DMS153 treated with DMSO at 0.1 percent for 48 hours (cell line): ENCODE data around the gene RNF186.
A peak's percentile ranks its signal among the peaks of the same experiment; 100 is the strongest.
"Not testable (repeated sequence)": the region's sequence is repeated elsewhere in the genome, so short reads cannot be mapped to it uniquely, and the experiment has no call there.

Source experiments
- DNase-seq: peaks from one replicate; lab custom pipeline; 2025; ENCODE audit not compliant: unreplicated experiment; lab: John Stamatoyannopoulos, UW

Gene RNF186, protein sequence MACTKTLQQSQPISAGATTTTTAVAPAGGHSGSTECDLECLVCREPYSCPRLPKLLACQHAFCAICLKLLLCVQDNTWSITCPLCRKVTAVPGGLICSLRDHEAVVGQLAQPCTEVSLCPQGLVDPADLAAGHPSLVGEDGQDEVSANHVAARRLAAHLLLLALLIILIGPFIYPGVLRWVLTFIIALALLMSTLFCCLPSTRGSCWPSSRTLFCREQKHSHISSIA

DNA sequence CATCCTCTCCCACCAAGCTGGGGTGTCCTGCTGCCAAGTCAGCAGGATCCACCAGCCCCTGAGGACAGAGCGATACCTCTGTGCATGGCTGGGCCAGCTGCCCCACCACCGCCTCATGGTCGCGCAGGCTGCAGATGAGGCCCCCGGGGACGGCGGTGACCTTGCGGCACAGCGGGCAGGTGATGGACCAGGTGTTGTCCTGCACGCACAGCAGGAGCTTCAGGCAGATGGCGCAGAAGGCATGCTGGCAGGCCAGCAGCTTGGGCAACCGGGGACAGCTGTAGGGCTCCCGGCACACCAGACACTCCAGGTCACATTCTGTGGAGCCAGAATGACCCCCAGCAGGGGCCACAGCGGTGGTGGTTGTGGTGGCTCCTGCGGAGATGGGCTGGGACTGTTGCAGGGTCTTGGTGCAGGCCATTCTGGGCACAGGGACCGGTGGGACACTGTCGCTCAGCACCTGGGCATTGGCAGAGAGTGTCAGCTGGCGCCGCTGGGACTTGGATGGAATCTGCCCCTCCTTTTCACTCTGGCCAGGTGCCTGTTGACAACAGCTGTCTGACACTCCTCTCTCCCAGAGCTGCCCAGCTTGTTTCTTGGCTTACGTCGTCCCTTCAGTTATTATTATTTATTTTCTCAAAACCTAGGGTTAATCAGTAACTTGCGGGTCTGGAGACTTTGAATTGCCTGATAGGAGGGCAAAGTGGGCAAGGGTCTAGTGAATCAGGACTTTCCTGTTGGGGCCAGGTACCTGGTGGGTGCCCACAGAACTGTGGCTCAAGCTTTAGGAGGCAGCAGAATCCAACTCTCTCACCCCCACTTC is at the start of gene RNF186:
Gene RNF186 (minus strand): TSS at position 603 of the 823 bp plus-strand sequence. CDS start 182 bp downstream, at position 421.
- peak; percentile 51 for DNase-seq

DNA sequence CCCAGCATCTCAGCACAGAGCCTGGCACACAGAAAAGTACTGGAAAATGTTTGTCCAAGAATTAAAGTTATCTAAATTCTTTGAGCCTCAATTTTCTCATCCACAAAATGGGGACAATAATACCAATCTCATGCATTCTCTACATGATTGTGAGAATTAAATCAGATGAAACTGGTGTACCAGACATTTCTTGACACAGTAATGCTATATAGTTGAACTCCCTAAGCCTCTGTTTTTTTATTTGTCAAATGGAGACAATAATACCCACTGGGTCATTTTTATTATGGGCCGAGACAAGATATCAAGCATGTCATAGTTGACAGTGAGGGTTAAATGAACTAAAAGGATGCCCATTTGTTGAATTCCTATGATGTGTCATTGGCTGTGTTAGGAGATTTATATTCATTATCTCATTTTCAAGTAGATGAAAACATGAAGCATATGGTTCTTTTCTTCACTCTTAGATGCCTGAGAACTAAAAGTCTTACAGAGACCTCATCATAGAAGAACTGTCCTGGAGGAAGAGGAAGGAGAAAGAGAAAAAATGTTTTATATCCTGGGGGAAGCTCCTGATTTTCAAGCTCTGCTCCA is 49.6 kb upstream of the RNF186 start:
- no peak for DNase-seq

DNA sequence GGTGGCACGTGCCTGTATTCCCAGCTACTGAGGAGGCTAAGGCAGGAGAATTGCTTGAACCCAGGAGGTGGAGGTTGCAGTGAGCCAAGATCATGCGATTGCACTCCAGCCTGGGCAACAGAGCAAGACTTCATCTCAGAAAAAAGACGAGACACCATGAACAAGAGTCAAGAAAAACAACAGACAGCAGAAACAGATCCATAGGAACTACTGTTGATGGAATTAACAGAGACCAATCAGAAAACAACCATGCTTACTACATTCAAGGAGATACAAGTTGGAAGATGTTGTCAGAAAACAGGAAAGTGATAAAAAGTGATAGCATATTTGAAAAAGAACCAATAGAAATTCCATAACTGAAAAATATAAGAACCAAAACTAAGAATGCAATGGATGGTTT is 47.9 kb upstream of the RNF186 start:
- DNase-seq, result no peak

DNA sequence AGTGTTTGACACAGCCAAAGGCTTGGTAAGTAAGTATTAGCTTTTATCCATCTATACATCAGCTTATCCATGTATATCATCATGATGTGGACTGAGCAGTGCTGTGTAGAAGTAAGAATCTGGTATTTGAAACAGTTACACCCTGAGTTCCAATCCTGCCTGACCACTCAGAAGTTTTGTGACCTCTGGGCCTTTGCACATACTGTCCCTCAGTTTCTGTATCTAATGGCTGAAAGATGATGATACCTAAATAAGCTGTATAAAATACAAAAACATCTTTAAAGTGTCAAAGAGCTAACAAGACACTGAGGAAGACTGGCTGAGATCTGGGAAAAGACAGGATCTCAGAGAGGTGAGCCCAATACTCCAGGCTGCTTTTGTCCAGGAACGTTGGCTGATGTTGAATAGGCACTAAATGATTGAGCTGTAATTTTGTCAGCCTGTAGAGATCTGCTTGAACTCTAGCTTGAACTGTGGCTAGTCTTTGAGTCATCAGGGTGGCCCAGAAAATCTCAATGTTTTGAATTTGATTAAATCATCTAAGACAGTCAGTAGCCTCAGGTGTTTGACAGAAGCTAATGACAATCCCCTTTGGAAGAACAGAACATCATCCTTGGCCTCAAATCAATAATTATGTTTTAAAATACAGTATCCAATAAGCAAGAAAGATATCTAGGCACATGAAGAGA is 46.9 kb upstream of the RNF186 start:
- DNase-seq, result no peak

DNA sequence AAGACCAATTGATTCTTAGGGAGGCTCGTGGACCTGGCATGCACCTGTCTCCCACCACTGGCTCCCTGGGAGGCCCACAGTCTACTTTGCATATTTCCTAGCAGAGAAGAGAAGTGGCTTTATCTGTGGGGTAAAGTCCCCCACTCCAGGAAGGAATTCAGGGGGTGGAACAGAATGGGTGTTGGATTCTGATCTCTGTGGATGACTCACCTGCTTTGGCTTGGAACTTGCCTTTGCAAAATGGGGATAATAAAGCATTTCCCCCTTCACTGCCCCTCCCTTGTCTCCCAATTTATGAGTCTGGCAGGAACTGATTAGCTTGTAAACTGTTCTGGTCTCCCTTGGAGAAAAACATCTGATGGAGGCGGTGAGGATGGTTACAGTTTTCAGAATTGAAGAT is 46.0 kb upstream of the RNF186 start:
- no peak for DNase-seq

DNA sequence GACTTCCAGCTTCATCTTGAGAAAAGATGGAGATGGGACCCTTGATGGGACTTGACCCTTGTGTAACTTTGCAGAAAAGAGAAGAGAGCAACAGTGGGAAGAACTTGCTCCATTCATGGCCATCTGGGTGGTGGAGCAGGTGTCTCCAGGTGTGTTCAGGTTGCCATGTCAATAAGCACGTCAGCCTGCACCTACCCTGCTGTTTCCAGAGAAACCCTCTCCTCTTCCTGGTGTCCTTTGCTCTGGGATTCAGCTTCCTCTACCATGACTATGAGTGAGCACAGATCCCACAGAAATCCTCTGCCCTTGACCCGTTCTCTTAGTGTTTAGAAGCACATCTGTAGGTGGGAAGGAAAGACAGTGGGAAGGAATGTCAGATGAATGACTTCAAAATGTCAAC is 45.3 kb upstream of the RNF186 start:
- DNase-seq, result no peak

DNA sequence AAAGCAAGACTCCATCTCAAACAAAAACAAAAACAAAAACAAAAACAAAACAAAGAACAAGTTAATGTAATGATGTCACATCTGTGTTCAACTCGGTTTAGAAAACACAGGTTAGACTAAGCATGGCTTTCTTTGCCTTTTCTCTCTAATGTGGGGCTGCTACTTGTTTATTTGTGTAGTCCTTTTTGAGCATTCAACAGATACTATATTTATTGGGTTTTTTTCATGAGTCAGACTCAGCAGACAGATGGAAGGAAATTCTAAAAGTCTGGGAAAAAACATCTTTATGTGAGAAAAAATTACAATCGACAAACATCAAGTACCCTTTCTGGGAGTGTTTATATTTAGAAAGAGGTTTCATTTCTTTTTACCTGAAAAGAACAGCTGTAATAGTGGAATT is 44.8 kb upstream of the RNF186 start:
- DNase-seq, result no peak

DNA sequence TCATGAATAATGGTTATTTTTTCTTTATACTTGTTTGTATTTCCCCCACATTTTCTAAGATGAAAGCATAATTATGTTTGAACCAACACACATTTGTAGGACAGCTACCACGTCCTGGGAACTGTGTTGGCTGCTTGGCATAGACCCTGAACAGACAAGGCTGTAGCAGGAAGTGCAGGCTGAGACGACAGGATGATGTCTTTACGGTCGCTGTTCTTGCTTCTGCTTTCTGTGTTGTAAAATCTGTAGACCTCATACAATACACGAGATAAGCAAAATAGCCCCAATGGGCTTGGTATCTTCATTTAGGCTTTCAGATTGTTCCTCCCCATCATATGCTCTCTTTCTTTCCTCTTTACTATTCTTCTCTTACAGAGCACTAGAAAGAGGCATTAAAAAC is 43.8 kb upstream of the RNF186 start:
- no peak for DNase-seq

DNA sequence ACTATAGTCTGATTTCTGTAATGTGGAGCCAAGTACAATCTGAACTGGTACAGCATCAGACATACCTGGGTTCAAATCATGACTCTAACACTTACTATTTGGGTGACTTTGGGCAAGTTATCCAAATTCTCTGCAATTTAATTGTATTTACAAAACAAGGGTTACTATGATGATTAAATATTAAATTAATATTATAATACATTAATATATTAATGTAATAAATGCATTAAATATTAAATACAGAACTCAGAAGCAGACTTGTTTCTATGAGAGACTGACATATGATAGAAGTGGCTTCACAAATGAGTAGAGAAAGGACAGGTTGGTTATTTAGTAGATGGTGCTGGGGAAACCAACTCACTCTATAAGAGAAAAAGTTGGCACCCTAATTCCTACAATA is 39.8 kb upstream of the RNF186 start:
- DNase-seq, result no peak

DNA sequence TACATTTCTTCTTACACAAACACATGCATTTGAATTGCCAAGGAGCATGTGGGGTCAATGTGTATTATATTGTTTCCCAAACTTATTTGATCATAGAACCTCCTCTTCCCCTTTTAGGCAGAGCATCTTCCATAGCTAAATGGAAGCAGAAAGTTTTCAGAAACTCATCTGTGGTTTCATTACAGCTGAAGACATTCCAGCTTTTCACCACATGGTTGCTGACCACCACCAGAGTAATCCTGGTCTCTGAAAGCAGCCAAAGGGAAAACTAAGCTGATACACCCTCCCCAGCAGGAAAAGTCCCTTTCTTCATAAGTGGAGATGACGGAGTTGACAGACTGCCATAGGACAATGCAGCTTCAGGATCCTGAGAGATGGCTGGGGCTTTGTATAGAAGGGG is 37.0 kb upstream of the RNF186 start:
- no peak for DNase-seq

DNA sequence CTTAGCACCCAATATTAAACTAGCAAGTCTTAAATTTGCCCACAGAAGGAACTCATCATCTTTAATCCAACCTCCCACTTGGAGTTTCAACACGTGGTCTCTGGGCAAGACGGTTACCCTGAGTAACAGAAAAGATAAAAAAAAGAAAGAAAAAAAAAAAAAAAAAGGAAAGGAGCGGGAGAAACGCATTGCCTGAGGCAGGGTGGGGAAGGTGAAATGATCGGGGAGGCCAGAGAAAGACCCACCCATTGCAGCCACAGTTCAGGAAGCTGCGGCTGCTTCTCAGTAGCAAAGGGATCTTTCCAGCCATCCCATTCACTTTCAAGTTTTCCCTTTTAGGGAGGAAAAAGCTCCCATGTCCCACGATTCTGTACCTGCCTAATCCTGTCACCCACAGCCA is 35.1 kb upstream of the RNF186 start:
- no peak for DNase-seq

DNA sequence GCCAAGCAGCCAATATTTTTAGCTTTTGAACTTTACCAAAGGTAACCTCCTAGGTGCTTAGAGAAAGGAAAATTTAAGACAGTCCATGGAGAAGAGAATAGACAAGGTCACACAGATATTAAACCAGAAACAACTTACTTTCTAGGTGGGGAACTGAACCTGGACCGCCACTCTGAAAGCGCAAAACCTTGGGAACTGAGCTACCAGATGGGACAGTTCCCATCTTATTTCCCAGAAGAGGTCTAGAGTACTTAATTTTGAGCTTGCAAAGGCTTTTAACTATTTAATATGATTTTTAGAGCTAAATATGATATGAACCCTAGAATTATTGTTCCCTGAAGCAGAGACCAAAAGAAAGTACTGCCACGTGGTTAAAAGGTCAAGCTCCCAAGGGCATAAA is 34.2 kb upstream of the RNF186 start:
- DNase-seq, result not testable (repeated sequence)

DNA sequence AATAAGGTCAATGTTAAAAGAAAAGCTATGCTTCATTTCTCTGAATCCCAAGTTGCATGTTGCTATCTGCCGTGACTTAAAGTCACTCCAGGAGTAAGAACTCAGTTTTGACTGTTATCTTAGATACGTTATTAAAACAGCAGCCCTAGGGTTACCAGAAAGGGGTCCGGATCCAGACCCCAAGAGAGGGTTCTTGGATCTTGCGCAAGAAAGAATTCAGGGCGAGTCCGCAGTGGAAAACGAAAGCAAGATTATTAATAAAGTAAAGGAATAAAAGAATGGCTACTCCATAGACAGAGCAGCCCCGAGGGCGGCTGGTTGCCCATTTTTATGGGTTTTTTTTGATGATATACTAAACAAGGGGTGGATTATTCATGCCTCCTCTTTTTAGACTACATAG is 32.3 kb upstream of the RNF186 start:
- DNase-seq, result not testable (repeated sequence)

DNA sequence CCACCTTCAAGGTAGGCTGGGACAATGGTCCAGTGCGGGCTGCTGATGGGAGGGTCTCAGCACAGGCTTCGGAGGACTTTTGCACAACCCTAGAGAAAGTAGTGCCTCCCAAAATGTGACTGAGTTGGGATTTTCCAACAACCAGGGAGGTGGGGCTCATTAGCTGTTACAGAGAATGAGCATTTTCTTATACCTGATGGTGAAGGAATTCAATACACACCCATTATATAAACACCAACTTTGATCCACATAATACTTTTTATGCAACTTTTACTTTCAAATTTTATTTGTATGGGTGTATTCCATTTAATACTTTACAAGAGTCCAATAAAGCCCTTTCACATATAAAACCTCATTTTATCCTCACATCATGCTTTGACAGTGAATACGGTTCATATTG is 31.3 kb upstream of the RNF186 start:
- DNase-seq, result no peak

DNA sequence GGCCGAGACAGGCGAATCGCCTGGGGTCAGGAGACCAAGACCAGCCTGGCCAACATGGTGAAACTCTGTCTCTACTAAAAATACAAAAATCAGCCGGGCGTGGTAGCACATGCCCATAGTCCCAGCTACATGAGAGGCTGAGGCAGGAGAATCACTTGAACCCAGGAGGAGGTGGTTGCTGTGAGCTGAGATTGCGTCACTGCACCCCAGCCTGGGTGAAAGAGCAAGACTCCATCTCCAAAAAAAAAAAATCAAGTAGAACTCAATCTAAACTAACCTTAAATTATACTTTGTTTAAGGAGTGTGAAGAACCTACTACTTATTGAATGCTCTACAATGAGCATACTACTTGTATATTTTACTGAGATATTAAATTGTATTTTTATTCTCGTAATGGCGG is 30.5 kb upstream of the RNF186 start:
- no peak for DNase-seq

DNA sequence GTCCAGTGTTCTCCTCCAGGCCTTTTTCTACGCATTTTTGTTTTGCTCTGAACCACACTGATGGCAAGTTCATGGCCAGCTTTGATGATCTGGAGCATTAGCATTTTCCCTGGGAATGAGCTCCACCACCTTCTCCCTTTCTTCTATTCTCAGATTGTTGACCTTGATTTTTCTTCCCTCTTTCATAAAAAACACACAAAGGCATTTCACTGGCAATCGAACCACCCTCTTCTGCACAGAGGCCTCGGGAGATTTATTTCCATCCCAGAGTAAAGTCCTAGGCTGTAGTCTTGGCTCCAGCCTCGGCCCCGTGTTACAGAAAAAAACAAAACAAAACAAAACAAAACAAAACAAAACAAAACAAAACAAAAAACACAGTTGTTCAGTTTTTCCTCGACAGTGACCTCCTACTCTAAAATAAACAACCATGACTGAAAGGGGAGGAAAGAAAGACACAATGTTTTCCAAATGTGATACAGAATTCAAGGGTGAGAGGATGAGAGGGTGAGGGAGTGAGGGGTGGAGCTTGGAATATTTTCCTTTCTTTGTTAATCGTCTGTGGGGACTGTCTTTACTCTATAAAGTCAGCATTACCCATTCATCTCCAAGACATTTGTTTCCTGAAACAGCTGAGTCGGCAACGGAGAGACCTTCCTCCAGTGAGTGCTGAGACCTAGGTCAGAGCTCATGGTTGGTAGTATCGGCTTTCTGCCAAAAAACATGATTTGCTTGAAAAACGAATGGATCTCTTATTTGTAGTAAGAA is 29.8 kb upstream of the RNF186 start:
- no peak for DNase-seq

DNA sequence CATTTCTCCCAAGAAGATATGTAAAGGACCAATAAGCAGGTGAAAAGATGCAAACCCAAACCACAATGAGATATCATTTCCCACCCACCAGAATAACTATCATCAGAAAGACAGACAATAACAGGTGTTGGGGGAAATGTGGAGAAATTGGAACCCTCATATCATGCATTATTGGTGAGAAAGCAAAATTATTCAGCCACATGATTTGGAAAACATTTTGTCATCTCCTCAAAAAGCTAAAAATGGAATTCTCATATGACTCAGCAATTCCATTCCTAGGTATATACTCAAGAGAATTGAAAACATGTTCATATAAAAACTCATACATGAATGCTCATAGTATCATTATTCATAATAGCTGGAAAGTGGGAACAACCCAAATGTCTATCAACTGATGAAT is 25.1 kb upstream of the RNF186 start:
- no peak for DNase-seq

DNA sequence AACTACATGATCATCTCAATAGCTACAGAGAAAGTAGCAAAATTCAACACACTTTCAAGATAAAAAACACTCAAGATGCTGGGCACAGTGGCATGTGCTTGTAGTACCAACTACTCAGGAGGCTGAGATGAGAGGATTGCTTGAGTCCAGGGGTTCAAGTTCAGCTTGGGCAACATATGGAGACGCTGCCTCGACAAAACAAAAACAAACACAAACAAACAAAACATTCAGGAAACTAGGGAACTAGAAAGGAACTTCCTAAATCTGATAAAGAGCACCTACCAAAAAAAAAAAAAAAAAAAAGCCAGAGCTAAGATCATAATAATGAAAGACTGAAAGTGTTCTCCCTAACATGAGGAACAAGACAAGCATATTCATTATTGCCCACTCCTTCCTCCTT is 22.8 kb upstream of the RNF186 start:
- DNase-seq, result no peak

DNA sequence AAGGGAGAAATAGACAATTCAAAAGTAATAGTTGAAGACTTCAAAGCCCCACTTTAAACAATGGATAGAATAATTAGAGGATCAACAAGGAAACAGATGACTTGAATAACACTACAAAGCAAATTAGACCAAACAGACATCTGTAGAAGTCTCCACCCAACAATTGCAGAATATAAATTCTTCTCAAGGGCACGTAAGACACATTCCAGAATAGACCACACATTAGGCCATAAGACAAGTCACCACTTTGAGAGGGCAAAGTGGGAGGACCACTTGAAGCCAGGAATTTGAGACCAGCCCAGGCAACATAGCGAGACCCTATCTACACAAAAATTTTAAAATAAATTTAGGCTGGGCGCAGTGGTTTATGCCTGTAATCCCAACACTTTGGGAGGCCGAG is 20.5 kb upstream of the RNF186 start:
- no peak for DNase-seq

DNA sequence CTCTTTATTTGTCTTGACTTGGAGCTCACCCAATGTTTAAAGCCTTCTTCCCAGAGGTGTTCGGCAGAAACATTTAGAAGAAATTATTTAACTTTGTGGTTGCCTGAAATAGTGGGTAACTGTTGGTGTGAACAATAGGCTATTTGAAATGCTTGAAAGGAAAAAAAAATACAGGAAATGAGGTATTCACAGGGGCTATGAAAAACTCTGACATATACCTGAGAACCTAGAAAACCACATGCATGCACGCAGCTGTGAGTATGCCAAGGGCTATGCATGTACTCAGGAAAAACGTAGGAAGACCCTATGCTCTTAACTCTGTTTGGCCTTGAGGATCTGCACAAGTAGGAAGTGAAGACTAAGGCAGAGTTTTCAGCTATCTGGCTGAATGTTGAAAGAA is 16.4 kb upstream of the RNF186 start:
- no peak for DNase-seq

DNA sequence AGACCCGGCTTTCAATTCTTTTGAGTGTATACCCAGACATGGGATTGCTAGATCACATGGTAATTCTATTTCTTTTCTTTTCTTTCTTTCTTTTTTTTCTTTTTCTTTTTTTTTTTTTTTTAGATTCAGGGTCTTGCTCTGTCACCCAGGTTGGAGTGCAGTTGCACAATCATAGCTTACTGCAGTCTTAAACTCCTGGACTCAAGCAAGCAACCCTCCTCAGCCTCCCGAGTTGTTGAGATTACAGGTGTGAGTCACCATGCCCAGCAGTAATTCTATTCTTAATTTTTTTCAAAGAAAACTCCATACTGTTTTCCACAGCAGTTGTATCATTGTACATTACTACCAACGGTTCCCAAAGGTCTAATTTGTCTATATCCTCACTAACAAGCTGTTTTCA is 13.5 kb upstream of the RNF186 start:
- DNase-seq, result no peak
